ENCODE results near the gene ITPKB. TPM values are rescaled to one million over a fixed set of nuclear protein-coding genes. Genes with fewer than 3 reads are reported as not detected.

Gene ITPKB
- total RNA-seq, 1 experiment from 2014 or later: 4.4 TPM

GRCh38 chr1:226649780-226650179 lies 89.3 kb downstream of the ITPKB start:
- no peaks in the 10 kb centered on the region for H3K27me3 Mint-ChIP-seq (ENCODE audit: insufficient read depth, unreplicated experiment)
- POLR2A ChIA-PET: no interaction called here
- Histone ChIP-seq H3K27me3 (replicated peaks; ENCODE audit: control insufficient read depth, insufficient read depth, low read length) (peaks cover 1% of the 10 kb centered on the region; the same call in 1 of the 2 replicates), H3K36me3 (ENCODE audit: control insufficient read depth, insufficient read depth, low read length) (no peaks in the 10 kb centered on the region; the same call in 1 of the 2 replicates), H3K4me3 (ENCODE audit: low read depth, low read length) (no peak overlapping the region), H3K9me3 (no peaks in the 10 kb centered on the region), H3K4me1 (peaks cover 15% of the 10 kb centered on the region)
- no peaks in the 10 kb centered on the region for H3K9me3 Mint-ChIP-seq (ENCODE audit: unreplicated experiment)
- H3K4me1 Mint-ChIP-seq (ENCODE audit: low read depth, unreplicated experiment): peaks cover 15% of the 10 kb centered on the region
- intact Hi-C loops (cut with micrococcal nuclease; ENCODE audit: unreplicated experiment): loop anchor here (5.0 kb wide), 1 partner anchor 53 kb away; no protein-coding TSS in a partner anchor
- H3K27ac Mint-ChIP-seq (ENCODE audit: unreplicated experiment): no peak overlapping the region
- TF ChIP-seq CTCF (IDR thresholded peaks at IDR 0.05; ENCODE audit: insufficient read depth in 1 of 2, low read depth in 1 of 2, low read length in 1 of 2, severe bottlenecking in 1 of 2, unreplicated experiment in 1 of 2): peak; percentile 24 to 35
- BruUV-seq (replicated peaks): no TSS peak
- no peak overlapping the region for H3K4me3 Mint-ChIP-seq (ENCODE audit: unreplicated experiment)
- CTCF ChIA-PET: no interaction called here
- DNase-seq: peak in 1 of 2 experiments; percentile 46
- no peaks in the 10 kb centered on the region for H3K36me3 Mint-ChIP-seq (ENCODE audit: insufficient read depth, unreplicated experiment)

- no peaks in the 10 kb centered on the region for H3K9me3 ChIP-seq
- POLR2A ChIA-PET: no interaction called here
Observed at GRCh38 chr1:226649244-226649643, 89.8 kb downstream of the ITPKB start.

GRCh38 chr1:226648421-226648820 lies 90.7 kb downstream of the ITPKB start:
- no peaks in the 10 kb centered on the region for H3K36me3 Mint-ChIP-seq (ENCODE audit: insufficient read depth, unreplicated experiment)
- Histone ChIP-seq H3K27me3 (replicated peaks; ENCODE audit: control insufficient read depth, insufficient read depth, low read length) (peaks cover 1% of the 10 kb centered on the region; the same call in 1 of the 2 replicates), H3K4me1 (peaks cover 3% of the 10 kb centered on the region), H3K9me3 (no peaks in the 10 kb centered on the region), H3K4me3 (ENCODE audit: low read depth, low read length) (no peak overlapping the region), H3K36me3 (ENCODE audit: control insufficient read depth, insufficient read depth, low read length) (no peaks in the 10 kb centered on the region; the same call in 1 of the 2 replicates)
- BruUV-seq (replicated peaks): no TSS peak
- ChIA-PET CTCF (no interaction called here), POLR2A (no interaction called here)
- H3K9me3 Mint-ChIP-seq (ENCODE audit: unreplicated experiment): no peaks in the 10 kb centered on the region
- H3K4me1 Mint-ChIP-seq (ENCODE audit: low read depth, unreplicated experiment): peaks cover 1% of the 10 kb centered on the region
- intact Hi-C loops (cut with micrococcal nuclease; ENCODE audit: unreplicated experiment): no loop called here
- no peak for DNase-seq
- no peak overlapping the region for H3K4me3 Mint-ChIP-seq (ENCODE audit: unreplicated experiment)
- TF ChIP-seq CTCF (IDR thresholded peaks at IDR 0.05; ENCODE audit: insufficient read depth in 1 of 2, low read depth in 1 of 2, low read length in 1 of 2, severe bottlenecking in 1 of 2, unreplicated experiment in 1 of 2): no peak
- H3K27me3 Mint-ChIP-seq (ENCODE audit: insufficient read depth, unreplicated experiment): no peaks in the 10 kb centered on the region
- H3K27ac Mint-ChIP-seq (ENCODE audit: unreplicated experiment): no peak overlapping the region

More at GRCh38 chr1:226649244-226649643, 89.8 kb downstream of the ITPKB start:
- intact Hi-C loops (cut with micrococcal nuclease; ENCODE audit: unreplicated experiment): no loop called here
- Mint-ChIP-seq H3K27me3 (ENCODE audit: insufficient read depth, unreplicated experiment) (no peaks in the 10 kb centered on the region), H3K9me3 (ENCODE audit: unreplicated experiment) (no peaks in the 10 kb centered on the region), H3K4me3 (ENCODE audit: unreplicated experiment) (no peak overlapping the region), H3K36me3 (ENCODE audit: insufficient read depth, unreplicated experiment) (no peaks in the 10 kb centered on the region), H3K27ac (ENCODE audit: unreplicated experiment) (no peak overlapping the region), H3K4me1 (ENCODE audit: low read depth, unreplicated experiment) (peaks cover 9% of the 10 kb centered on the region)
- no peak for TF ChIP-seq CTCF (IDR thresholded peaks at IDR 0.05; ENCODE audit: insufficient read depth in 1 of 2, low read depth in 1 of 2, low read length in 1 of 2, severe bottlenecking in 1 of 2, unreplicated experiment in 1 of 2)
- Histone ChIP-seq H3K4me3 (ENCODE audit: low read depth, low read length) (no peak overlapping the region), H3K4me1 (peaks cover 10% of the 10 kb centered on the region), H3K36me3 (ENCODE audit: control insufficient read depth, insufficient read depth, low read length) (no peaks in the 10 kb centered on the region; the same call in 1 of the 2 replicates), H3K27me3 (replicated peaks; ENCODE audit: control insufficient read depth, insufficient read depth, low read length) (peaks cover 1% of the 10 kb centered on the region; the same call in 1 of the 2 replicates)
- CTCF ChIA-PET: no interaction called here
- no peak for DNase-seq
- no TSS peak for BruUV-seq (replicated peaks)
